DND-41 (cell line): ENCODE measurements around the gene ANKRD11.

ENCODE experiments used
- CTCF ChIP-seq: IDR thresholded peaks from 2 replicates; pipeline ENCODE4 v1.5.1; 2012; ENCODE audit warnings: borderline replicate concordance, low read length, moderate library complexity, mild to moderate bottlenecking; ENCODE audit not compliant: poor library complexity, severe bottlenecking; ENCODE audit errors: extremely low read depth
- EZH2 ChIP-seq: IDR thresholded peaks from 3 replicates; pipeline ENCODE4 v1.6.1; 2012; ENCODE audit warnings: borderline replicate concordance, low read depth, mild to moderate bottlenecking, moderate library complexity, low read length, inconsistent platforms; ENCODE audit not compliant: severe bottlenecking

- no peak for TF ChIP-seq EZH2
- TF ChIP-seq CTCF: no peak
These were observed 5.3 kb downstream of the ANKRD11 start for GRCh38 chr16:89484923-89485679.
